PC-9 (cell line): ENCODE data around the gene RAP1GAP2.

Experiments
- CTCF ChIP-seq: fragments of 200-600 bp; sonication (generic); conservative IDR thresholded peaks from 2 replicates; pipeline ENCODE4 v1.6.1; 2017; ENCODE audit warnings: mixed run types, antibody characterized with exemption, mild to moderate bottlenecking, moderate library complexity
- EZH2 ChIP-seq: fragments of 200-600 bp; sonication (generic); IDR thresholded peaks from 2 replicates; pipeline ENCODE4 v1.8.0; 2017; ENCODE audit warnings: antibody characterized with exemption, low read depth

GRCh38 chr17:2841606-2842005 is 45.4 kb downstream of the RAP1GAP2 start:
- TF ChIP-seq CTCF (no peak), EZH2 (no peak)
